ENCODE data around the gene SGCB. TPM values are rescaled to one million over a fixed set of nuclear protein-coding genes. Genes with fewer than 3 reads are reported as not detected.
"Not testable (repeated sequence)": the region's sequence is repeated elsewhere in the genome, so short reads cannot be mapped to it uniquely, and the experiment has no call there.

Gene SGCB
- total RNA-seq, result 80.4 TPM
- long read RNA-seq, full-length matches to known transcripts, result 99 of 108 reads
- long read RNA-seq, partial matches to known transcripts, result 0 of 108 reads
- long read RNA-seq, other reads (novel, unspliced or antisense), result 9 of 108 reads

GRCh38 chr4:52038103-52038912 is at the start of gene SGCB:
TSS of gene SGCB (minus strand) at chr4:52038299. CDS start at chr4:52038259, 40 bp downstream.
- intact Hi-C loops (cut with DNase I), result no loop called here
- ATAC-seq (peak; percentile 93), DNase-seq (ENCODE audit: missing footprints) (peak; percentile 81)

DNA sequence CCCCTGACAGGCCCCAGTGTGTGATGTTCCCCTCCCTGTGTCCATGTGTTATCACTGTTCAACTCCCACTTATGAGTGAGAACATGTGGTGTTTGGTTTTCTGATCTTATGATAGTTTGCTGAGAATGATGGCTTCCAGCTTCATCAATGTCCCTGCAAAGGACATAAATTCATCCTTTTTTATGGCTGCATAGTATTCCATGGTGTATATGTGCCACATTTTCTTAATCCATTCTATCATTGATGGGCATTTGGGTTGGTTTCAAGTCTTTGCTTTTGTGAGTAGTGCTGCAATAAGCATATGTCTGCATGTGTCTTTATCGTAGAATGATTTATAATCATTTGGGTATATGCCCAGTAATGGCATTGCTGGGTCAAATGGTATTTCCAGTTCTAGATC is 48.3 kb upstream of the SGCB start:
- intact Hi-C loops (cut with DNase I); DNase-seq (ENCODE audit: missing footprints); ATAC-seq: not testable (repeated sequence)

- no peak for ATAC-seq
- intact Hi-C loops (cut with DNase I), result no loop called here
These were observed 43.1 kb upstream of the SGCB start for GRCh38 chr4:52081216-52081615.

GRCh38 chr4:52079659-52080058 is 41.6 kb upstream of the SGCB start:
- DNase-seq (ENCODE audit: missing footprints) (no peak), ATAC-seq (no peak)
- intact Hi-C loops (cut with DNase I), result no loop called here

More at GRCh38 chr4:52081216-52081615, 43.1 kb upstream of the SGCB start:
- no peak for DNase-seq (ENCODE audit: missing footprints)

DNA sequence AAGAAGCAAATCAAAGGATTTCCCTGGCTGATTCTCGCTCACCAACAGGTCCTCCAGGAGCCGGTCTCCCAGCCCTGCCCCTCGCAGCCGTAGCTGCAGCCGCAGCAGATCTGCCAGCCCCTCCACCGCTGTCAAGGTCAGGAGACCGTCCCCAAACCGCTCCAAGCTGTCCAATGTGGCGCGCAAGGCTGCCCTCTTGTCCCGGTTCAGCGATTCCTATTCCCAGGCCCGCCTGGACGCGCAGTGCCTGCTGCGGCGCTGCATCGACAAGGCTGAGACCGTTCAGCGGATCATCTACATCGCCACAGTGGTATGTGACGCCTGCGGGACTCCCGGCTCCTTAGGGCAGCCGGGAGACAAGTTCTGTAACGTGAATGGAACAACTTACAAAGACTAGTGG is 38.6 kb upstream of the SGCB start:
- intact Hi-C loops (cut with DNase I), result no loop called here
- peak; percentile 44 for ATAC-seq

GRCh38 chr4:52071791-52072546 is 33.9 kb upstream of the SGCB start:
- intact Hi-C loops (cut with DNase I), result no loop called here
- ATAC-seq (no peak), DNase-seq (ENCODE audit: missing footprints) (no peak)

More for the DNA sequence above, 38.6 kb upstream of the SGCB start:
- no peak for DNase-seq (ENCODE audit: missing footprints)

DNA sequence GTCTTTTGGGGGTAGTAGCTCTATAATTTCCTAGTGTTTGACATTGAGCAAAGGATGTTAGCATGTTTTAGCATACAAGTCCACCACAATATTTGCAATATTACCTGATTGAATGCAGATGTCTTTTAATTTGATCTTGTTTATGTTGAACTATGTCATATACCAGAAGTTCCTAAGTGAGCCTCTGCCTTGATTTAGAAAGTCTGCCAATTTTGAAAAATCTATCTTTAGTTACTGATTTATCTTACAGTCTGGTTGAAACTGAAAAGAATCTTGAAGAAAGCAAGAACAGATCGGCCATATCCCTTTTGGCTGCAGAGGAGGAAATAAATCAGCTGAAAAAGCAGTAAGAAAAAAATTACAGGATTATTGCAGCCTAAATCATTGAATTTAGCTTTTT is 31.5 kb upstream of the SGCB start:
- intact Hi-C loops (cut with DNase I), result no loop called here
- no peak for ATAC-seq

GRCh38 chr4:52059372-52059771 is 21.3 kb upstream of the SGCB start:
- ATAC-seq, result peak; percentile 54
- DNase-seq (ENCODE audit: missing footprints), result no peak
- intact Hi-C loops (cut with DNase I), result no loop called here

More for the DNA sequence above, 31.5 kb upstream of the SGCB start:
- no peak for DNase-seq (ENCODE audit: missing footprints)

DNA sequence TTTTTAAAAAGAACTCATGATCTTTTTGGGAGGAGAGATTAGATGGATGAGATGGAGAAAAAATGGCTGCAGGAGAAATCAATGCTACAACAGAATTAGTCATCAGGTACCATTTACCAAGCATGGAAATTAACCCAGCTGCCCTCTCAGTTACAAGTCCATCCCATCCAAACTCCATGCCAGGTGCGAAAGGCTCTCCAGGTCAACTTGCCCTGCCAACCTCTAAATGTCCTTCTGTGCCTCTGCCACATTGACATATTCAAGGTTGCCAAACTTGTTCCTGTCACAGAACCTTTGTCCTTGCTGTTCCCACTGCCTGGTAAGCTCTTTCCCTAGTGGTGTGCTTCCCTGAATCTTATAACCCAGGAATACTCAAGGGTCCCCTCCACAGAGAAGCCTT is 20.2 kb upstream of the SGCB start:
- DNase-seq (ENCODE audit: missing footprints) (no peak), ATAC-seq (no peak)
- intact Hi-C loops (cut with DNase I), result no loop called here

DNA sequence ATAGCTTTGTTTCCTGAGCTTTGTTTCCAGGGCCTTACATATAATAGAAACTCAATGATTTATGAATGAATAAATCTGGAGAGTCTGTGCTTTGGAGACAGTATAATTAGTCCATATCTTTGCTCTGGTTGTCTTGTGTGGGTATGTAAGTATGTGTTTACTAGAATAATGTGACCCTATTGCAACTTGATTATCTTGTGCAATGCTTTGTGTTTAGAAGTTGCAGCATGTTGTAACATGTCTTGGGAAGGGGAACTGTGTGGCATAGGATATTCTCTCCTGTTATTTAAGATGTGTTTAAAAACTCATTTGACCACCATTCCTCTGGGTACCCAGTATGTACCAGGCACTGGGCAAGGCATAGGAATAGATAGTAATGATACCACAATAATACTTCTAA is 19.1 kb upstream of the SGCB start:
- intact Hi-C loops (cut with DNase I), result no loop called here
- DNase-seq (ENCODE audit: missing footprints), result no peak
- no peak for ATAC-seq

GRCh38 chr4:52054254-52054653 is 16.2 kb upstream of the SGCB start:
- ATAC-seq, result no peak
- DNase-seq (ENCODE audit: missing footprints), result no peak
- intact Hi-C loops (cut with DNase I), result no loop called here

DNA sequence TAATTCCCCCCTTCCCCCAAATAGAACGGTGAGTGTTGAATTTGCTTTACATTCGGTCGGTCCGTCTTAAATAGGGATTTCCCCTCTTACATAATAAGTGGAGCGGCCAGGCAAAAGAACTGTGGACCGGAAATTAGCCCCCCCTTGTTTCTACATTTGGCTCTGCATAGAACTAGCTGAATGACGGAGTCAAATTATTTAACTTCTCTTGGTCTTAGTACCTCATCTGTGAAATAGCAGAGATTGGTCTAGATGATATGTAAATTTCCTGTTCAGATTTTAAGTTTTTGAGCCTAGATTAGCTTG is 14.3 kb upstream of the SGCB start:
- no peak for DNase-seq (ENCODE audit: missing footprints)
- peak; percentile 35 for ATAC-seq

GRCh38 chr4:52051615-52052474 is 13.7 kb upstream of the SGCB start:
- peak; percentile 83 for DNase-seq (ENCODE audit: missing footprints)
- intact Hi-C loops (cut with DNase I), result no loop called here
- peak; percentile 93 for ATAC-seq

More for the DNA sequence above, 14.3 kb upstream of the SGCB start:
- intact Hi-C loops (cut with DNase I), result no loop called here

DNA sequence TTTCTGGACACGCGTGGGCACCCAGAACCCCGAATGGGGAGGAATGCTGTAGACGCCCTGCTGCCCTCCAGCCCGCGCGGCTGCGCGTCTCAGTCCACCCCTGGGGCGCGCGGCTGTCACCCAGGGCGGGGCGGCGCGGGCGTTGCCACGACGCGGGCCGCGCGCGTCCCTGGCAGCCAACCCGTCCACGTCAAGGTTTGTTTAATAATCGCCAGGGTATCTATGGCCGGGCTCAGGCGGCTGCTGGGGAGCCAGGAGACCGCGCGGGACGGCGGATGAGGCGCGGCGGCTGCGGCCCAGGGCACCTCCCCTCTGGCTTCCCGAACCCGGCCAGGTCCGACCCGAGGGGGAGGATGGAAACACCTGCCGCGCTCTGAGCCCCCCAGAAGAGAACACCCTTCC is 13.1 kb upstream of the SGCB start, which contains the start of gene SPATA18:
SPATA18 (plus strand) TSS at position 92 of the 402 bp plus-strand sequence. CDS start 401 bp downstream, outside the sequence.
- no peak for DNase-seq (ENCODE audit: missing footprints)
- peak; percentile 80 for ATAC-seq
- intact Hi-C loops (cut with DNase I), result no loop called here

- no peak for DNase-seq (ENCODE audit: missing footprints)
- no peak for ATAC-seq
- intact Hi-C loops (cut with DNase I), result no loop called here
These were observed 11.2 kb upstream of the SGCB start for GRCh38 chr4:52049266-52049665.

GRCh38 chr4:52045028-52045427 is 6.9 kb upstream of the SGCB start:
- no peak for ATAC-seq
- intact Hi-C loops (cut with DNase I), result no loop called here
- no peak for DNase-seq (ENCODE audit: missing footprints)

DNA sequence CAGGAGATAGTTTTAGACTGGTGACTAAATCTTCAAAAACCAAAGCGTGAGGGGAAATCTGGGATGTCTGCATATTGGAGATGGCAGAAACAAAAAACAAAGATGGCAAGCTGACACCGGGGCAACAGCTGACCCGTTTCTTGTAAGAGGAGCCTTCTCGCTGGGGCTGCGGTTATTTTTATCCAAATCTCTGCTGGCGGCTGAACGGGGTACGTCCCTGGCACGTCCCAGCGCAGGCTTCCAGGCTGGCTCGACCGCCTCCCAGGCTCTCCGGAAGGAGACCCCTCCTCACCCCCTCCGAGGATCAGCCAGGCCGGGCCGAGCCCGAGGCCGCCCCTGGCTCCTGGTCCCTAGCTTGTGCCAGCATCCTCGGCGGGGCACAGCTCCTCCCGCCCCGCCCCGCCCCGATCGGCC is 403 bp downstream of the SGCB start:
- DNase-seq (ENCODE audit: missing footprints) (peak; percentile 70), ATAC-seq (peak; percentile 52)
- intact Hi-C loops (cut with DNase I), result loop anchor here (2.0 kb wide), 1 partner anchor 195 kb away; the partner anchor contains the start of gene DCUN1D4

DNA sequence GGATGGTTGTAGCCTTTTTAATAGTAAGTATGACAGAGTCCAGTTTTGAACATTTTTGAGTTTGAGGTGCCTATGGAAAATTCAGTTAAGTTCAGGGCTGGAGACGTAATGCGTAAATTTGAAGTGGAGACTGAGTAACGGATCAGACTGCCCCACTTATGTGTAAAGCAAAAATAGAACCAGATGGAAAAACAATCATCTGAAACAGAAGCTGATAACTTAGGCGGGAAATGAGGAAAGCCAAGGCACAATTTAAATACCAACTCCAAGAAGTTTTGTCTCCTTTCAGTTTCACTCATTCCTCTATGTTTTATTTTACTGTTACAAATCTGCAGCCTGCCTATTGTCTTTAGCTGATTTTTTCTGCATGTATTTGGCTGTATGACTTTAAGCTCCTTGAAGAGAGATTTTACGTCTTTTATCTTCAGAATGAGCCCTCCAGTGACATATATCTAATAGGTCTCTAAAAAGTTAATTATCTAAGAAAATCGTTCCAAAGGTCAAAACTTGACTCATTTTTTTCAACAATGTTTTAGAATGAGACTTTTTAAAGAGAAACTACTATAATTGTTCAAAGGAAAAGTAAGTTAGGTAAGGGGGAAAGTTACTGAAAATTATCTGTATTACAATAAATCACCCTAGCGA is 1.1 kb downstream of the SGCB start:
- DNase-seq (ENCODE audit: missing footprints), result no peak
- intact Hi-C loops (cut with DNase I), result loop anchor here (2.0 kb wide), 1 partner anchor 194 kb away; the partner anchor contains the start of gene DCUN1D4
- no peak for ATAC-seq
